Right lobe of liver (tissue), 6 donors: Measurements from ENCODE around the gene SPATA45. TPM values are rescaled to one million over a fixed set of nuclear protein-coding genes. Genes with fewer than 3 reads are reported as not detected.

Experiments used
- ATAC-seq, 4 donors: fragments of 200-7000 bp; cut with Tn5 transposase; one replicate each; pipeline ENCODE4 v1.9.1; 2020; ENCODE audit warnings: mild to moderate bottlenecking in 4 of 4, moderate library complexity in 4 of 4
- DNase-seq, 3 donors: peaks; one replicate each; pipeline ENCODE4 v3.0.0-alpha.2; 2020
- H3K27ac ChIP-seq, 3 donors: fragments of 200-600 bp; one replicate each; pipeline ENCODE4 v1.8.0; 2022
- H3K27me3 ChIP-seq, 2 donors: fragments of 200-600 bp; one replicate each; pipeline ENCODE4 v1.8.0; 2022
- H3K36me3 ChIP-seq, 4 donors: fragments of 200-600 bp; sonication (generic) in 1 of 4; one replicate each; pipeline versions ENCODE4 v1.5.1 to v1.8.0; 2017 to 2022; ENCODE audit warnings: control low read depth in 1 of 4
- H3K4me1 ChIP-seq, 4 donors: fragments of 200-600 bp; sonication (generic) in 1 of 4; one replicate each; pipeline versions ENCODE4 v1.5.1 to v1.8.0; 2017 to 2022; ENCODE audit warnings: control low read depth in 1 of 4
- H3K4me3 ChIP-seq, 3 donors: fragments of 200-600 bp; one replicate each; pipeline ENCODE4 v1.8.0; 2022
- H3K9me3 ChIP-seq, 4 donors: fragments of 200-600 bp; sonication (generic) in 1 of 4; one replicate each; pipeline versions ENCODE4 v1.5.1 to v1.8.0; 2017 to 2022; ENCODE audit warnings: control low read depth in 1 of 4
- CTCF ChIP-seq, 4 donors: fragments of 200-600 bp in 3 of 4; fragments of 450-650 bp in 1 of 4; IDR thresholded peaks; one replicate each; pipeline versions ENCODE4 v1.5.1 to v1.8.0; 2016 to 2022; ENCODE audit warnings: antibody characterized with exemption in 4 of 4, mild to moderate bottlenecking in 2 of 4
- POLR2A ChIP-seq: fragments of 450-650 bp; IDR thresholded peaks from one replicate; pipeline ENCODE4 v1.6.1; 2017; ENCODE audit warnings: antibody characterized with exemption, mild to moderate bottlenecking
- WGBS: methylation state at CpG from one replicate; pipeline ENCODE4 v1.1.6; 2018; ENCODE audit warnings: low coverage, low lambda C conversion rate; ENCODE audit not compliant: insufficient coverage; ENCODE audit errors: missing lambda C conversion rate; 5-methylcytosine and 5-hydroxymethylcytosine counted together
- intact Hi-C, 2 donors: fragments of 100-400 bp; cut with DNase I; formaldehyde crosslinking; loops; one replicate each; pipeline versions ENCODE4 v1.11.2 to v1.14.1; 2022
- total RNA-seq, 6 experiments: library from RNA; depleted of rRNA in 2 of 6; stranded (reverse); fragments of >200 nt in 2 of 6; fragmentation: NEBNext Ultra II Directional in 3 of 6; extraction: Animal tissue kit (Norgen Biotek cat#: 25700) in 3 of 6; gene quantifications; one replicate each; pipeline versions ENCODE4 v1.1.0 to v1.2.4, GENCODE V29; 2016 to 2023
- donor health status: DM: no; HTN: yes; CAD: no.
- donor health status: DM: no; HTN: no; CAD: no.
- donor health status: DM: no; HTN: no; CAD: no.
- donor health status: DM: no; HTN: yes; CAD: no.
- donor health status: DM: no; HTN: yes; CAD: no.

Gene SPATA45
- total RNA-seq, 6 experiments from 2014 or later, result 1.2 TPM; not detected in 5

GRCh38 chr1:212824201-212824600 is 23.2 kb downstream of the SPATA45 start:
- intact Hi-C loops, result no loop called here
- TF ChIP-seq CTCF (IDR thresholded peaks at IDR 0.05) (no peak), POLR2A (no peak)
- DNase-seq (no peak), ATAC-seq (no peak)
- Histone ChIP-seq H3K9me3 (peaks cover 0 to 4% (median 0%) of the 10 kb centered on the region in 4 donors), H3K4me1 (no peaks in the 10 kb centered on the region), H3K27ac (no peak overlapping the region), H3K4me3 (no peak overlapping the region), H3K27me3 (no peaks in the 10 kb centered on the region), H3K36me3 (no peaks in the 10 kb centered on the region)
- WGBS, result 94% methylated on average over 3 of the region's 16 CpGs

GRCh38 chr1:212822956-212823355 is 24.5 kb downstream of the SPATA45 start:
- H3K9me3 ChIP-seq, result peaks cover 0 to 4% (median 0%) of the 10 kb centered on the region in 4 donors
- H3K36me3 ChIP-seq, result no peaks in the 10 kb centered on the region
- TF ChIP-seq POLR2A (no peak), CTCF (IDR thresholded peaks at IDR 0.05) (no peak)
- H3K4me1 ChIP-seq, result no peaks in the 10 kb centered on the region
- ATAC-seq, result no peak
- no peak for DNase-seq
- H3K27me3 ChIP-seq, result no peaks in the 10 kb centered on the region
- intact Hi-C loops, result no loop called here
- H3K27ac ChIP-seq, result no peak overlapping the region
- WGBS, result 94% methylated on average over 3 of the region's 3 CpGs
- no peak overlapping the region for H3K4me3 ChIP-seq

- Histone ChIP-seq H3K4me1 (peaks cover 0 to 7% (median 0%) of the 10 kb centered on the region in 4 donors), H3K36me3 (no peaks in the 10 kb centered on the region), H3K27ac (no peak overlapping the region), H3K27me3 (no peaks in the 10 kb centered on the region), H3K9me3 (peaks cover 0 to 4% (median 0%) of the 10 kb centered on the region in 4 donors), H3K4me3 (no peak overlapping the region)
- no peak for TF ChIP-seq POLR2A
- WGBS, result 73% methylated on average over 2 of the region's 2 CpGs
- intact Hi-C loops, result no loop called here
- DNase-seq, result no peak
- ATAC-seq, result no peak
These were observed 26.5 kb downstream of the SPATA45 start for GRCh38 chr1:212820969-212821368.

GRCh38 chr1:212819726-212820125 is 27.7 kb downstream of the SPATA45 start:
- intact Hi-C loops, result no loop called here
- DNase-seq, result no peak

More at GRCh38 chr1:212819726-212820125, 27.7 kb downstream of the SPATA45 start:
- Histone ChIP-seq H3K27ac (no peak overlapping the region), H3K4me3 (no peak overlapping the region), H3K27me3 (no peaks in the 10 kb centered on the region), H3K9me3 (no peaks in the 10 kb centered on the region), H3K4me1 (peaks cover 0 to 7% (median 0%) of the 10 kb centered on the region in 4 donors), H3K36me3 (no peaks in the 10 kb centered on the region)
- 25% methylated on average over 5 of the region's 5 CpGs for WGBS
- peak in 3 of 4 donors; percentile 26 to 69 (median 49) for ATAC-seq
- TF ChIP-seq CTCF (IDR thresholded peaks at IDR 0.05), result no peak
- TF ChIP-seq POLR2A, result no peak
